Lung (tissue), 12 donors: ENCODE results near the gene CD2BP2. TPM values are rescaled to one million over a fixed set of nuclear protein-coding genes. Genes with fewer than 3 reads are reported as not detected.
A peak's percentile ranks its signal among the peaks of the same experiment; 100 is the strongest.

Experiments used
- ATAC-seq: fragments of 200-7000 bp; cut with Tn5 transposase; one replicate; pipeline ENCODE4 v1.9.1; 2020; ENCODE audit warnings: moderate number of reproducible peaks; ENCODE audit not compliant: insufficient read depth, low FRiP score
- DNase-seq, 3 donors: peaks; one replicate each; pipeline ENCODE4 v3.0.0-alpha.2; 2013 to 2017
- H3K27ac ChIP-seq, 2 donors: one replicate each; pipeline ENCODE4 v1.5.1; 2013; ENCODE audit warnings: mild to moderate bottlenecking in 2 of 2, moderate library complexity in 2 of 2, control low read depth in 1 of 2, inconsistent platforms in 1 of 2, low read depth in 1 of 2, low read length in 1 of 2
- H3K27me3 ChIP-seq, 3 donors: one replicate each; pipeline ENCODE4 v1.5.1; 2013; ENCODE audit warnings: low read length in 2 of 3; ENCODE audit not compliant: control insufficient read depth in 3 of 3, insufficient read depth in 3 of 3
- H3K36me3 ChIP-seq, 4 donors: one replicate each; pipeline ENCODE4 v1.5.1; 2013; ENCODE audit warnings: low read length in 4 of 4, mild to moderate bottlenecking in 1 of 4, moderate library complexity in 1 of 4; ENCODE audit not compliant: control insufficient read depth in 4 of 4, insufficient read depth in 4 of 4
- H3K4me1 ChIP-seq, 5 donors: one replicate each; pipeline ENCODE4 v1.5.1; 2013; ENCODE audit warnings: low read length in 5 of 5, mild to moderate bottlenecking in 2 of 5, moderate library complexity in 1 of 5; ENCODE audit not compliant: control insufficient read depth in 5 of 5, insufficient read depth in 5 of 5
- H3K4me3 ChIP-seq: one replicate; pipeline ENCODE4 v1.5.1; 2013; ENCODE audit warnings: mild to moderate bottlenecking, control low read depth, moderate library complexity
- H3K9ac ChIP-seq, 2 donors: one replicate each; pipeline ENCODE4 v1.5.1; 2013; ENCODE audit warnings: low read length in 2 of 2, control low read depth in 1 of 2; ENCODE audit not compliant: insufficient read depth in 1 of 2
- H3K9me3 ChIP-seq, 4 donors: one replicate each; pipeline ENCODE4 v1.5.1; 2013; ENCODE audit warnings: low read length in 3 of 4, mild to moderate bottlenecking in 1 of 4, moderate library complexity in 1 of 4; ENCODE audit not compliant: control insufficient read depth in 4 of 4, insufficient read depth in 3 of 4
- CTCF ChIP-seq: IDR thresholded peaks from 2 replicates; pipeline ENCODE4 v1.5.1; 2012; ENCODE audit warnings: mild to moderate bottlenecking; ENCODE audit errors: control extremely low read depth, extremely low read depth
- whole genome bisulfite sequencing, 2 donors: extraction: QIAGEN DNeasy Blood & Tissue Kit; methylation state at CpG; one replicate each; pipeline ENCODE4 v1.1.7; 2013; 5-methylcytosine and 5-hydroxymethylcytosine counted together
- polyA plus RNA-seq, 2 donors: library from polyadenylated mRNA; stranded (reverse); fragments of 200-250 nt; gene quantifications; one replicate each; pipeline ENCODE4 v1.2.1, GENCODE V29; 2013
- total RNA-seq, 2 donors: library from RNA; depleted of rRNA in 1 of 2; stranded (reverse); fragments of >200 nt in 1 of 2; gene quantifications; one replicate each; pipeline ENCODE4 v1.2.1, GENCODE V29; 2014 to 2021
- donor health status: control.
- donor health status: control.
- donor health status: Bipolar disorder and iron deficiency.
- donor health status: healthy.
- donor health status: DM: yes; HTN: yes; CAD: no.

Gene CD2BP2
- total and polyA plus RNA-seq, 4 donors = 37.5 to 69.8 (median 46.3) TPM

- Histone ChIP-seq H3K4me1 (peaks cover 5 to 30% (median 8%) of the 10 kb centered on the region in 5 donors), H3K27me3 (no peaks in the 10 kb centered on the region), H3K4me3 (no peak overlapping the region), H3K9ac (no peak overlapping the region), H3K36me3 (peaks cover 0 to 27% (median 16%) of the 10 kb centered on the region in 4 donors), H3K9me3 (no peaks in the 10 kb centered on the region), H3K27ac (peak overlapping the region; percentile 32 to 78)
- DNase-seq (peak; percentile 21 to 32 (median 28)), ATAC-seq (no peak)
- no peak for TF ChIP-seq CTCF
- 69 to 86% methylated on average over 11 of the region's 11 CpGs for WGBS, 2 donors
Observed at GRCh38 chr16:30351586-30352419, 3.3 kb downstream of the CD2BP2 start.

- no peaks in the 10 kb centered on the region for H3K27me3 ChIP-seq
- ATAC-seq (no peak), DNase-seq (no peak)
- no peak overlapping the region for H3K4me3 ChIP-seq
- peaks cover 0 to 27% (median 16%) of the 10 kb centered on the region in 4 donors for H3K36me3 ChIP-seq
- H3K9me3 ChIP-seq = no peaks in the 10 kb centered on the region
- H3K27ac ChIP-seq = no peak overlapping the region
- 92 to 95% methylated on average over 15 of the region's 15 CpGs for WGBS, 2 donors
- no peak for TF ChIP-seq CTCF
- peaks cover 4 to 23% (median 8%) of the 10 kb centered on the region in 5 donors for H3K4me1 ChIP-seq
- no peak overlapping the region for H3K9ac ChIP-seq
Observed at GRCh38 chr16:30351001-30351441, 4.1 kb downstream of the CD2BP2 start.

- no peak overlapping the region for H3K9ac ChIP-seq
- H3K27me3 ChIP-seq = no peaks in the 10 kb centered on the region
- peaks cover 0 to 16% (median 8%) of the 10 kb centered on the region in 5 donors for H3K4me1 ChIP-seq
- TF ChIP-seq CTCF = no peak
- peaks cover 0 to 27% (median 16%) of the 10 kb centered on the region in 4 donors for H3K36me3 ChIP-seq
- H3K4me3 ChIP-seq = no peak overlapping the region
- no peaks in the 10 kb centered on the region for H3K9me3 ChIP-seq
- H3K27ac ChIP-seq = no peak overlapping the region
- WGBS, 2 donors = 69 to 83% methylated on average over 3 of the region's 3 CpGs
- DNase-seq (no peak), ATAC-seq (no peak)
Observed at GRCh38 chr16:30350134-30350871, 4.8 kb downstream of the CD2BP2 start.
